Renal pelvis (tissue), 4 donors: ENCODE results near the gene TYK2. TPM values are rescaled to one million over a fixed set of nuclear protein-coding genes. Genes with fewer than 3 reads are reported as not detected.
A peak's percentile ranks its signal among the peaks of the same experiment; 100 is the strongest.
"Not testable (repeated sequence)": the region's sequence is repeated elsewhere in the genome, so short reads cannot be mapped to it uniquely, and the experiment has no call there.

Experiments used
- DNase-seq: peaks from one replicate; pipeline ENCODE4 v3.0.0-alpha.2; 2013
- polyA plus RNA-seq, 3 donors: library from polyadenylated mRNA; unstranded; fragments of 120-200 nt; gene quantifications; one replicate each; pipeline ENCODE4 v1.2.1, GENCODE V29; 2013; ENCODE audit not compliant: insufficient read length in 3 of 3

TYK2 gene
- polyA plus RNA-seq, 3 donors, result 115 to 155 (median 151) TPM

- DNase-seq, result not testable (repeated sequence)
Observed at GRCh38 chr19:10336725-10337124, 43.6 kb downstream of the TYK2 start.

GRCh38 chr19:10335352-10335985 is 44.9 kb downstream of the TYK2 start:
- DNase-seq, result no peak

- peak; percentile 85 for DNase-seq
Observed at GRCh38 chr19:10334588-10335351, 45.6 kb downstream of the TYK2 start.

- DNase-seq, result peak; percentile 4
Observed at GRCh38 chr19:10333758-10334587, 46.4 kb downstream of the TYK2 start.

GRCh38 chr19:10332965-10333757 is 47.2 kb downstream of the TYK2 start, which contains the start of gene RAVER1:
Gene RAVER1, minus strand, starts transcription at chr19:10333529. Its CDS starts 22 bp downstream, at chr19:10333507.
- peak; percentile 97 for DNase-seq

- DNase-seq, result no peak
Observed at GRCh38 chr19:10332158-10332964, 48.0 kb downstream of the TYK2 start.

- DNase-seq, result no peak
Observed at GRCh38 chr19:10329555-10329954, 50.8 kb downstream of the TYK2 start.

- no peak for DNase-seq
Observed at GRCh38 chr19:10328558-10329429, 51.6 kb downstream of the TYK2 start.

GRCh38 chr19:10327793-10328192 is 52.6 kb downstream of the TYK2 start:
- DNase-seq, result no peak

- no peak for DNase-seq
Observed at GRCh38 chr19:10325732-10326131, 54.6 kb downstream of the TYK2 start.

GRCh38 chr19:10321874-10322835 is 58.2 kb downstream of the TYK2 start:
- DNase-seq, result no peak

- DNase-seq, result no peak
Observed at GRCh38 chr19:10321417-10321797, 59.0 kb downstream of the TYK2 start.

GRCh38 chr19:10320602-10321416 is 59.6 kb downstream of the TYK2 start:
- no peak for DNase-seq

- DNase-seq, result no peak
Observed at GRCh38 chr19:10318807-10319682, 61.3 kb downstream of the TYK2 start.

GRCh38 chr19:10317857-10318462 is 62.4 kb downstream of the TYK2 start:
- no peak for DNase-seq
